Measurements from ENCODE around the gene FAM3A.

- TF ChIP-seq POLR2A (IDR thresholded peaks at IDR 0.05) = no peak
- no peak for TF ChIP-seq CTCF (IDR thresholded peaks at IDR 0.05)
Measured at GRCh38 chrX:154470914-154471568, 45.0 kb downstream of the FAM3A start.

Data from tibial nerve (tissue), 3 donors.